Astrocyte (in vitro differentiated cells and primary cell): Measurements from ENCODE around the gene RPL28.

Source experiments
- EZH2 ChIP-seq: IDR thresholded peaks from 2 replicates; pipeline ENCODE4 v1.6.1; 2012; ENCODE audit warnings: mild to moderate bottlenecking, low read length, inconsistent platforms; ENCODE audit not compliant: insufficient read depth
- TF ChIP-seq, protein P1 (sequence below): IDR thresholded peaks from 2 replicates; pipeline ENCODE4 v1.5.1; 2011; ENCODE audit warnings: low read depth, mild to moderate bottlenecking, inconsistent platforms, low read length, moderate library complexity; ENCODE audit not compliant: insufficient read depth

DNA sequence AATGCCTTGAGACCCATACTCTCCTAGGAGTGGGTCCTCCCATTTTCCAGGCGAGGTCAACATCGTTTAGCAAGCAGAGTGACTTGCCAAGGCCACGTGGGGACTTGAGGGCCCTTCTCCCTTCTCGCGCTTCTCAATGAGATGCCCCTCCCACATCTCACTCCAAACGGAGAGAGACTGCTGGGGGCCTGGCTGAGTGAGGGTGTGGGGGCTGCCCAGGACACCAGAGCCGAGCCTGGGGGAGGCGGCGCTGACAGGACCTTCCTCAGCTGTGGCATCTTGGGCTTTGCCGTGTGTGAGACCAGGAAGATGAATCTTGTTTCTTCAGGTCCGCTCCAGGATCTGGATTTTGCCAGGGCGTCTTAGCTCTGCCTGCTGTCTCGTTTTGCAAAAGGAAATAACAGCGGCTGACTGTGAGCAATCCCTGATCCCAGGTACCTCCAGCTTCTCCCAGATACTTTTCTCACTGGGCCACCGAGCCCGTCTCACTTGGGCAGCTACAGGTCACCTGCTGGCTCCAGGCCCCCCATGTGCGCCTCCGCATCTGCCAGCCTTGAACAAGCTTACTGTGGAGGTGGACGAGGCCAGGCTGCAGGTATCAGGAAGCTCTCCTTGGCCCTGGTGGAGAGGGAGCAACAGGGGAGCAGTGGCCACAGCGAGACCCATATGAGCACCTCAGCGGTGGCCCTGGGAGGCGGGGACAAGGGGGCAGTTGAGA lies 37.3 kb upstream of the RPL28 start:
- TF ChIP-seq EZH2 = no peak
- TF ChIP-seq, protein P1, sequence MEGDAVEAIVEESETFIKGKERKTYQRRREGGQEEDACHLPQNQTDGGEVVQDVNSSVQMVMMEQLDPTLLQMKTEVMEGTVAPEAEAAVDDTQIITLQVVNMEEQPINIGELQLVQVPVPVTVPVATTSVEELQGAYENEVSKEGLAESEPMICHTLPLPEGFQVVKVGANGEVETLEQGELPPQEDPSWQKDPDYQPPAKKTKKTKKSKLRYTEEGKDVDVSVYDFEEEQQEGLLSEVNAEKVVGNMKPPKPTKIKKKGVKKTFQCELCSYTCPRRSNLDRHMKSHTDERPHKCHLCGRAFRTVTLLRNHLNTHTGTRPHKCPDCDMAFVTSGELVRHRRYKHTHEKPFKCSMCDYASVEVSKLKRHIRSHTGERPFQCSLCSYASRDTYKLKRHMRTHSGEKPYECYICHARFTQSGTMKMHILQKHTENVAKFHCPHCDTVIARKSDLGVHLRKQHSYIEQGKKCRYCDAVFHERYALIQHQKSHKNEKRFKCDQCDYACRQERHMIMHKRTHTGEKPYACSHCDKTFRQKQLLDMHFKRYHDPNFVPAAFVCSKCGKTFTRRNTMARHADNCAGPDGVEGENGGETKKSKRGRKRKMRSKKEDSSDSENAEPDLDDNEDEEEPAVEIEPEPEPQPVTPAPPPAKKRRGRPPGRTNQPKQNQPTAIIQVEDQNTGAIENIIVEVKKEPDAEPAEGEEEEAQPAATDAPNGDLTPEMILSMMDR = no peak
